MM.1S (cell line): Measurements from ENCODE around the gene CREBBP.

Experiments
- DNase-seq: peaks from one replicate; pipeline ENCODE4 v3.0.0-alpha.2; 2015
- H2AFZ ChIP-seq: fragments of 300-600 bp; sonication (generic); 2 replicates; pipeline ENCODE4 v1.6.0; 2016; ENCODE audit warnings: antibody characterized with exemption, low read length
- H3F3A ChIP-seq: fragments of 300-600 bp; sonication (generic); 2 replicates; pipeline ENCODE4 v1.6.1; 2016; ENCODE audit warnings: mild to moderate bottlenecking, antibody characterized with exemption, low read length, moderate library complexity, mixed read lengths; ENCODE audit not compliant: insufficient read depth
- H3K27ac ChIP-seq: fragments of 300-600 bp; sonication (generic); 2 replicates; pipeline ENCODE4 v1.5.1; 2016; ENCODE audit warnings: mild to moderate bottlenecking, low read length
- H3K27me3 ChIP-seq: fragments of 300-600 bp; sonication (generic); replicated peaks from 2 replicates; pipeline ENCODE4 v1.6.0; 2016; ENCODE audit warnings: low read length; ENCODE audit not compliant: insufficient read depth
- H3K36me3 ChIP-seq: fragments of 300-600 bp; sonication (generic); replicated peaks from 2 replicates; pipeline ENCODE4 v1.6.1; 2016; ENCODE audit warnings: mild to moderate bottlenecking, low read length, mixed read lengths; ENCODE audit not compliant: insufficient read depth
- H3K4me1 ChIP-seq: fragments of 300-600 bp; sonication (generic); 2 replicates; pipeline ENCODE4 v1.6.1; 2016; ENCODE audit warnings: low read length, mixed read lengths
- H3K4me2 ChIP-seq: fragments of 300-600 bp; sonication (generic); 2 replicates; pipeline ENCODE4 v1.6.0; 2016; ENCODE audit warnings: low read depth, low read length
- H3K4me3 ChIP-seq: fragments of 300-600 bp; sonication (generic); 2 replicates; pipeline ENCODE4 v1.5.1; 2016; ENCODE audit warnings: low read length, mixed read lengths
- H3K79me2 ChIP-seq: fragments of 300-600 bp; sonication (generic); 2 replicates; pipeline ENCODE4 v1.6.1; 2016; ENCODE audit warnings: mixed run types, low read length, mixed read lengths
- H3K9ac ChIP-seq: fragments of 300-600 bp; sonication (generic); 2 replicates; pipeline ENCODE4 v1.6.1; 2016; ENCODE audit warnings: low read length, mixed read lengths
- H3K9me2 ChIP-seq: fragments of 300-600 bp; sonication (generic); replicated peaks from 2 replicates; pipeline ENCODE4 v1.6.1; 2016; ENCODE audit warnings: mild to moderate bottlenecking, low read length, mixed read lengths; ENCODE audit not compliant: insufficient read depth
- H3K9me3 ChIP-seq: fragments of 300-600 bp; sonication (generic); replicated peaks from 2 replicates; pipeline ENCODE4 v1.6.1; 2016; ENCODE audit warnings: mild to moderate bottlenecking, low read length, mixed read lengths; ENCODE audit not compliant: insufficient read depth
- H4K20me1 ChIP-seq: fragments of 300-600 bp; sonication (generic); 2 replicates; pipeline ENCODE4 v1.6.1; 2016; ENCODE audit warnings: mild to moderate bottlenecking, low read length, moderate library complexity, mixed read lengths; ENCODE audit not compliant: insufficient read depth
- CTCF ChIP-seq: fragments of 300-600 bp; sonication (generic); IDR thresholded peaks from 2 replicates; pipeline ENCODE4 v1.5.1; 2016; ENCODE audit warnings: antibody characterized with exemption, low read length, mixed read lengths
- EZH2 ChIP-seq: fragments of 300-600 bp; sonication (generic); optimal IDR thresholded peaks from 2 replicates; pipeline ENCODE3; 2017; ENCODE audit warnings: low read depth, mild to moderate bottlenecking, antibody characterized with exemption, low read length, mixed read lengths
- EZH2phosphoT487 ChIP-seq: fragments of 300-600 bp; sonication (generic); IDR thresholded peaks from 2 replicates; pipeline ENCODE4 v1.6.1; 2018; ENCODE audit warnings: antibody characterized with exemption, low read length

The CREBBP gene

GRCh38 chr16:3868556-3868955, 12.0 kb downstream of the CREBBP start:
- H3K4me3 ChIP-seq, result no peak overlapping the region
- H2AFZ ChIP-seq, result no peak overlapping the region
- H3F3A ChIP-seq, result no peaks in the 10 kb centered on the region
- H3K9me3 ChIP-seq, result no peaks in the 10 kb centered on the region
- no peak overlapping the region for H3K9ac ChIP-seq
- H3K36me3 ChIP-seq, result no peaks in the 10 kb centered on the region
- DNase-seq, result no peak
- H3K4me1 ChIP-seq, result 0 out of 2 replicates have a peak, but pooled peaks cover 4% of the 10 kb centered on the region
- no peaks in the 10 kb centered on the region for H3K27me3 ChIP-seq
- TF ChIP-seq EZH2, result no peak
- TF ChIP-seq CTCF, result no peak
- TF ChIP-seq EZH2phosphoT487, result no peak
- no peaks in the 10 kb centered on the region for H3K9me2 ChIP-seq
- H3K79me2 ChIP-seq, result peaks cover 100% of the 10 kb centered on the region
- no peak overlapping the region for H3K27ac ChIP-seq
- no peak overlapping the region for H3K4me2 ChIP-seq
- peaks cover 85% of the 10 kb centered on the region for H4K20me1 ChIP-seq

GRCh38 chr16:3866703-3867431, 13.6 kb downstream of the CREBBP start:
- TF ChIP-seq EZH2 (no peak), EZH2phosphoT487 (no peak), CTCF (no peak)
- H3K4me3 ChIP-seq, result no peak overlapping the region
- DNase-seq, result no peak
- H3K36me3 ChIP-seq, result 0 out of 2 replicates have a peak, but pooled peaks cover 3% of the 10 kb centered on the region
- peaks cover 81% of the 10 kb centered on the region for H4K20me1 ChIP-seq
- H3F3A ChIP-seq, result no peaks in the 10 kb centered on the region
- H3K4me2 ChIP-seq, result no peak overlapping the region
- no peaks in the 10 kb centered on the region for H3K9me2 ChIP-seq
- H3K79me2 ChIP-seq, result peaks cover 100% of the 10 kb centered on the region
- no peaks in the 10 kb centered on the region for H3K27me3 ChIP-seq
- no peaks in the 10 kb centered on the region for H3K9me3 ChIP-seq
- no peak overlapping the region for H3K9ac ChIP-seq
- no peak overlapping the region for H2AFZ ChIP-seq
- no peak overlapping the region for H3K27ac ChIP-seq
- no peaks in the 10 kb centered on the region for H3K4me1 ChIP-seq

GRCh38 chr16:3865241-3865640, 15.3 kb downstream of the CREBBP start:
- no peak overlapping the region for H3K9ac ChIP-seq
- no peaks in the 10 kb centered on the region for H3K4me1 ChIP-seq
- no peaks in the 10 kb centered on the region for H3F3A ChIP-seq
- H3K4me2 ChIP-seq, result no peak overlapping the region
- H2AFZ ChIP-seq, result no peak overlapping the region
- peaks cover 71% of the 10 kb centered on the region for H4K20me1 ChIP-seq
- peaks cover 100% of the 10 kb centered on the region for H3K79me2 ChIP-seq
- 0 out of 2 replicates have a peak, but pooled peaks cover 3% of the 10 kb centered on the region for H3K36me3 ChIP-seq
- no peaks in the 10 kb centered on the region for H3K9me2 ChIP-seq
- no peak overlapping the region for H3K27ac ChIP-seq
- H3K4me3 ChIP-seq, result no peak overlapping the region
- TF ChIP-seq EZH2phosphoT487 (no peak), CTCF (no peak), EZH2 (no peak)
- no peak for DNase-seq
- H3K27me3 ChIP-seq, result no peaks in the 10 kb centered on the region
- H3K9me3 ChIP-seq, result no peaks in the 10 kb centered on the region
